Urinary bladder (tissue), 4 donors: ENCODE data around the gene ZCWPW1. TPM values are rescaled to one million over a fixed set of nuclear protein-coding genes. Genes with fewer than 3 reads are reported as not detected.

Experiments
- DNase-seq: peaks from one replicate; pipeline ENCODE4 v3.0.0-alpha.2; 2015; ENCODE audit errors: extremely low spot score
- H3K27ac ChIP-seq: one replicate; pipeline ENCODE4 v1.5.1; 2013; ENCODE audit warnings: low read depth, mild to moderate bottlenecking, moderate library complexity
- H3K36me3 ChIP-seq: one replicate; pipeline ENCODE4 v1.6.1; 2013; ENCODE audit warnings: mild to moderate bottlenecking, moderate library complexity; ENCODE audit not compliant: insufficient read depth
- H3K4me1 ChIP-seq: one replicate; pipeline ENCODE4 v1.6.1; 2013; ENCODE audit warnings: mild to moderate bottlenecking, moderate library complexity; ENCODE audit not compliant: insufficient read depth
- H3K4me3 ChIP-seq: one replicate; pipeline ENCODE4 v1.5.1; 2013; ENCODE audit warnings: low read depth, low read length
- WGBS: extraction: QIAGEN DNeasy Blood & Tissue Kit; methylation state at CpG from one replicate; pipeline ENCODE4 v1.1.7; 2013; 5-methylcytosine and 5-hydroxymethylcytosine counted together
- polyA plus RNA-seq: library from polyadenylated mRNA; stranded (reverse); fragments of 200-250 nt; gene quantifications from one replicate; pipeline ENCODE4 v1.2.3, GENCODE V29; 2013
- total RNA-seq: library from RNA; depleted of rRNA; stranded (reverse); fragments of >200 nt; gene quantifications from one replicate; pipeline ENCODE4 v1.2.3, GENCODE V29; 2014
- donor health status: healthy with polysubstance abuse.
- donor health status: healthy.

Gene ZCWPW1
- total RNA-seq (4.2 TPM), polyA plus RNA-seq (8.7 TPM)

GRCh38 chr7:100428199-100428966, at the start of gene ZCWPW1:
TSS of gene ZCWPW1 (minus strand) at chr7:100428703. CDS start at chr7:100420649, 8,054 bp downstream.
- Histone ChIP-seq H3K36me3 (no peaks in the 10 kb centered on the region), H3K27ac (peak within 1 kb of the TSS; percentile 99), H3K4me3 (peak within 1 kb of the TSS; percentile 79), H3K4me1 (no peaks in the 10 kb centered on the region)
- under 1% methylated on average over 66 of the region's 66 CpGs for WGBS
- peak; percentile 94 for DNase-seq

GRCh38 chr7:100477871-100478267, 49.4 kb upstream of the ZCWPW1 start:
- DNase-seq: no peak
- Histone ChIP-seq H3K4me1 (peaks cover 2% of the 10 kb centered on the region), H3K27ac (no peak overlapping the region), H3K36me3 (peaks cover 2% of the 10 kb centered on the region), H3K4me3 (peak overlapping the region; percentile 93)
- 1% methylated on average over 16 of the region's 16 CpGs for WGBS

DNA sequence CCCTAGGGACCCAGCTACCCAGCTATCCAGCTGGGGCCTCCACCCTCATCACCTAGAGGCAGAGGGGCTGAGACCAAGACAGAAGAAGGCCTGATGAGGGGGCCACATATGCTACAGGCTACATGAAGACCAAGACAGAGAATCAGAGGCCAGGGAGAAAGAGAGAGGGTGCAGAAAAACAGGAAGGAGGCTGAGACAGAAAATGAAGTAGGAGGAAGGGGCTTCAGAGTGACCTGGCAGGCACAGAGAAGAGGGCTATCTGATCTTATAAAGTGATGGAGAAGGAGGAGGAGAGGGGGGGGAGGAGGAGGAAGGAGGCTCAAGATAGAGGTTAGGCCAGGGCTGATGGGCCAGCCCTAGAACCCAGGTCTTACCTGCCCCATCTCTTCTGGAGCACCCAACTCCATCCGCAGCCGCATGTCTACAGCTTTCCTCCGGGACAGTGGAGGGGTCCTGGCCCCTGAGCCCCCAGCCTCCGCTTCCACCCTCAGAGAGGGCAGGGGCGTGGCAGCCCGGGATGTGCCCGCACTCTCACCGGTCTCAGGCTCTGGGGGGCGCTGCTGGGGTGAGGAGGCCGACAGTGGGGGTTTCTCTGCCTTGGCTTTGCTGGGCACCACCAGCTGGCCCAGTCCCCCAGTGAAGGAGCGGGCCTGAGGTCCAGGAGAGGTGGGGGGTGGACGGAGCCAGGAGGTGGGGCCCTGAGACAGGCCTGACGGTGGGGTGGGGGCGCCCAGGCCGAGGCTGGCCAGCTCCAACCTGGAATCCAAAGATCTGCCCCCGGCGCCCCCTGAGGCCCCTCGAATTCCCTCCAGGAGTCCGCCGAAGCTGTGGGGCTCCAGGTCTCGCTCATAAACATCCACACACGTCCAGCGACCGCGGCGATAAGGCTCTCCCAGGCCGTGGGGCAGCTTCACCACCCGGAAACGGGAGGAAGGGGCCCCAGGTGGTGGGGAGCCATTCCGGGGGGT, 48.7 kb upstream of the ZCWPW1 start:
- H3K27ac ChIP-seq: peak overlapping the region; percentile 15
- DNase-seq: no peak
- H3K4me3 ChIP-seq: peak overlapping the region; percentile 93
- H3K4me1 ChIP-seq: peaks cover 2% of the 10 kb centered on the region
- peaks cover 2% of the 10 kb centered on the region for H3K36me3 ChIP-seq
- WGBS: 10% methylated on average over 30 of the region's 30 CpGs

- Histone ChIP-seq H3K4me1 (peaks cover 2% of the 10 kb centered on the region), H3K4me3 (no peak overlapping the region), H3K36me3 (peaks cover 2% of the 10 kb centered on the region), H3K27ac (no peak overlapping the region)
- DNase-seq: no peak
- 26% methylated on average over 6 of the region's 6 CpGs for WGBS
Observed at GRCh38 chr7:100476101-100476780, 47.7 kb upstream of the ZCWPW1 start.

DNA sequence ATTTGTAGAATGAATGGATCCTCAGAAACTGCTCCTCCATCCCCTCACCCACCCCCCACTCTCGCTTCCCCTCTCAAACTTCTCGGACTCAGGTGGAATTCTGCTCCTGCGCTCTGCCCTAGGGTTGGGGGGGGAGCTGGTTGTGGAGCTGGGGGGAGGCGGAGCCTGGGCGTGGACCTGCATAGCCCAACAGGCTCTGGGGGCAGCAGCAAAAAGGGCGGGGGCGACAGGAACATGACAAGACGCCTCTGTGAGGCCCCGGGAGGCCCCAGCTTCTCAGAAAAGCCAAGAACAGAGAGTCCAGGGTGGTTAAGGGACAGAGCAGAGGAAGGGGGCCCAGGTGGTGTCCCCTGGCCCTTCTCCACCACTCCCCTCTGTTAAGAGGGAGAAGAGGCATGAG, 47.0 kb upstream of the ZCWPW1 start:
- no peak for DNase-seq
- Histone ChIP-seq H3K27ac (no peak overlapping the region), H3K4me1 (peaks cover 2% of the 10 kb centered on the region), H3K4me3 (no peak overlapping the region), H3K36me3 (peaks cover 2% of the 10 kb centered on the region)
- 36% methylated on average over 9 of the region's 9 CpGs for WGBS

- peaks cover 2% of the 10 kb centered on the region for H3K4me1 ChIP-seq
- peaks cover 2% of the 10 kb centered on the region for H3K36me3 ChIP-seq
- H3K4me3 ChIP-seq: no peak overlapping the region
- 58% methylated on average over 14 of the region's 14 CpGs for WGBS
- H3K27ac ChIP-seq: peak overlapping the region; percentile 40
- no peak for DNase-seq
Observed at GRCh38 chr7:100472854-100473499, 44.5 kb upstream of the ZCWPW1 start.

- no peaks in the 10 kb centered on the region for H3K4me1 ChIP-seq
- no peak for DNase-seq
- 70% methylated on average over 16 of the region's 16 CpGs for WGBS
- peaks cover 3% of the 10 kb centered on the region for H3K36me3 ChIP-seq
- H3K27ac ChIP-seq: no peak overlapping the region
- H3K4me3 ChIP-seq: no peak overlapping the region
Observed at GRCh38 chr7:100472121-100472851, 43.8 kb upstream of the ZCWPW1 start.

- WGBS: 51% methylated on average over 4 of the region's 4 CpGs
- no peak for DNase-seq
- no peaks in the 10 kb centered on the region for H3K4me1 ChIP-seq
- H3K27ac ChIP-seq: no peak overlapping the region
- H3K4me3 ChIP-seq: no peak overlapping the region
- H3K36me3 ChIP-seq: peaks cover 4% of the 10 kb centered on the region
Observed at GRCh38 chr7:100471021-100471420, 42.5 kb upstream of the ZCWPW1 start.

GRCh38 chr7:100469227-100470044, 40.9 kb upstream of the ZCWPW1 start:
- WGBS: 27% methylated on average over 13 of the region's 13 CpGs
- Histone ChIP-seq H3K4me3 (no peak overlapping the region), H3K36me3 (peaks cover 4% of the 10 kb centered on the region), H3K4me1 (no peaks in the 10 kb centered on the region), H3K27ac (no peak overlapping the region)
- no peak for DNase-seq

DNA sequence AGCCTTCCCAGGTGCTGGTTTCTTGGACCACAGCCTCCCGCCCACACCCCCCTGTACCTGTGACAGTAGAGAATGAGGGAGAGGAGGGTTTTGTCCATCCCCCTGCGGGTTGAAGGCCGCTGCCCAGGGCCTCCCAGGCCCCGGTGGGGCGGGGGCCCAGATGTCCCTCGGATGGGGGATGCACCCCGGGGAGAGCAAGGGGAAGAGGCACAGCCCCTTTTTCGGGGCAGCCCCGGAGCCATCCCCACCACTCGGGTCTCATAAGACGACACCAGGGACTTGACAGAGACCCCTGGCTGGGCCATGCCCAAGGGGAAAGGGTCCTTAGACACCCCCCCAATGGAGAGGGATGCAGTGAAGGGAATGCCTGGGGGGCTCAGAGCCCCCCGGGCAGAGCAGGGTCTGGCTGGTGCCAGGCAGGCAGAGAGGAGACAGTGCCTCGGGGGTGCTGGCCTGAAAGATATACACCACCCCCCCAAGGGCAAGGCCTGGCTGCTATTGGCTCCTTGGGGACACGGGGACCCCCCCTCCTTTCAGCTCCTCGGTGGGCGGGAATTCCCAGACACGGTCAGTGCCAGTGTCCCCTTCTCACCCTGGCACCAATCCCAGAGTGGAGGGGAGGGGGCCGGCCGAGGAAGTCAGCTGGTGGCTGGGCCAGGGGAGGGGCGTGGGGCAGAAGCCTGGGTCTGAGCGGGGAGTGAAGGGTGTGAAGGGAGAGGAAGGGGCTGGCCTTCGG, 39.3 kb upstream of the ZCWPW1 start:
- Histone ChIP-seq H3K4me1 (no peaks in the 10 kb centered on the region), H3K27ac (no peak overlapping the region), H3K4me3 (no peak overlapping the region), H3K36me3 (peaks cover 2% of the 10 kb centered on the region)
- 60% methylated on average over 22 of the region's 22 CpGs for WGBS
- no peak for DNase-seq
